ENCODE data around the gene CHML.
A peak's percentile ranks its signal among the peaks of the same experiment; 100 is the strongest.

CHML gene

GRCh38 chr1:241615043-241615974, 24.9 kb downstream of the CHML start:
- peak; percentile 14 for DNase-seq

GRCh38 chr1:241614572-241614971, 25.6 kb downstream of the CHML start:
- no peak for DNase-seq

- DNase-seq = no peak
Measured at GRCh38 chr1:241614144-241614543, 26.0 kb downstream of the CHML start.

- no peak for DNase-seq
Measured at GRCh38 chr1:241612533-241613477, 27.4 kb downstream of the CHML start.

GRCh38 chr1:241611736-241612135, 28.4 kb downstream of the CHML start:
- no peak for DNase-seq

GRCh38 chr1:241611063-241611462, 29.1 kb downstream of the CHML start:
- peak; percentile 76 for DNase-seq

GRCh38 chr1:241610056-241610815, 29.9 kb downstream of the CHML start:
- peak; percentile 81 for DNase-seq

- no peak for DNase-seq
Measured at GRCh38 chr1:241608379-241609033, 31.7 kb downstream of the CHML start.

GRCh38 chr1:241607497-241607896, 32.7 kb downstream of the CHML start:
- no peak for DNase-seq

GRCh38 chr1:241606544-241606943, 33.6 kb downstream of the CHML start:
- no peak for DNase-seq

- DNase-seq = peak; percentile 25
Measured at GRCh38 chr1:241605146-241605805, 34.9 kb downstream of the CHML start.

- no peak for DNase-seq
Measured at GRCh38 chr1:241603731-241604245, 36.4 kb downstream of the CHML start.

GRCh38 chr1:241600496-241600901, 39.7 kb downstream of the CHML start:
- DNase-seq = no peak

- DNase-seq = no peak
Measured at GRCh38 chr1:241598249-241598648, 41.9 kb downstream of the CHML start.

GRCh38 chr1:241596633-241597032, 43.5 kb downstream of the CHML start:
- DNase-seq = no peak

- DNase-seq = no peak
Measured at GRCh38 chr1:241593186-241593585, 47.0 kb downstream of the CHML start.

- DNase-seq = no peak
Measured at GRCh38 chr1:241592273-241592958, 47.8 kb downstream of the CHML start.

- DNase-seq = no peak
Measured at GRCh38 chr1:241591736-241592135, 48.4 kb downstream of the CHML start.

- DNase-seq = no peak
Measured at GRCh38 chr1:241591317-241591716, 48.9 kb downstream of the CHML start.

- DNase-seq = peak; percentile 8
Measured at GRCh38 chr1:241590719-241591118, 49.5 kb downstream of the CHML start.
